Epithelial cell of prostate (primary cell): Measurements from ENCODE around the gene TMEM69.
"Not testable (repeated sequence)": the region's sequence is repeated elsewhere in the genome, so short reads cannot be mapped to it uniquely, and the experiment has no call there.

Source experiments
- DNase-seq: peaks from one replicate; pipeline ENCODE4 v3.0.0-alpha.2; 2011; ENCODE audit warnings: low read depth, low spot score
- H3K27ac ChIP-seq: fragments of 450-650 bp; 2 replicates; pipeline ENCODE4 v1.5.1; 2017; ENCODE audit warnings: mild to moderate bottlenecking

Gene TMEM69

GRCh38 chr1:45676553-45676952 is 11.4 kb upstream of the TMEM69 start:
- DNase-seq, H3K27ac ChIP-seq: not testable (repeated sequence)

- DNase-seq: no peak
- H3K27ac ChIP-seq: no peak overlapping the region
Observed at GRCh38 chr1:45677751-45678245, 10.2 kb upstream of the TMEM69 start.

- DNase-seq: no peak
- no peak overlapping the region for H3K27ac ChIP-seq
Observed at GRCh38 chr1:45678489-45678888, 9.5 kb upstream of the TMEM69 start.

- H3K27ac ChIP-seq: no peak overlapping the region
- no peak for DNase-seq
Observed at GRCh38 chr1:45679123-45679522, 8.9 kb upstream of the TMEM69 start.

GRCh38 chr1:45682942-45683341 is 5.0 kb upstream of the TMEM69 start:
- DNase-seq: no peak
- H3K27ac ChIP-seq: no peak overlapping the region

GRCh38 chr1:45684402-45684801 is 3.6 kb upstream of the TMEM69 start:
- DNase-seq: no peak
- H3K27ac ChIP-seq: no peak overlapping the region

- peak overlapping the region; percentile 97 for H3K27ac ChIP-seq
- DNase-seq: no peak
Observed at GRCh38 chr1:45685308-45686014, 2.5 kb upstream of the TMEM69 start.

GRCh38 chr1:45686015-45686287 is 2.0 kb upstream of the TMEM69 start:
- peak overlapping the region; percentile 97 for H3K27ac ChIP-seq
- no peak for DNase-seq

- H3K27ac ChIP-seq: peak within 1 kb of the TSS; percentile 97
Observed at GRCh38 chr1:45686288-45687013, 1.5 kb upstream of the TMEM69 start, which contains the start of gene GPBP1L1. Gene GPBP1L1, minus strand, starts transcription at chr1:45686533. Its CDS starts 27,446 bp downstream, at chr1:45659087.

GRCh38 chr1:45687014-45687753 is 797 bp upstream of the TMEM69 start:
- peak; percentile 97 for DNase-seq
- H3K27ac ChIP-seq: peak overlapping the region; percentile 97

More at GRCh38 chr1:45686288-45687013, 1.5 kb upstream of the TMEM69 start, which contains the start of gene GPBP1L1:
- peak; percentile 89 for DNase-seq

GRCh38 chr1:45693811-45694210 is 5.8 kb downstream of the TMEM69 start:
- not testable (repeated sequence) for DNase-seq, H3K27ac ChIP-seq

GRCh38 chr1:45694823-45695222 is 6.8 kb downstream of the TMEM69 start:
- DNase-seq: no peak
- peak overlapping the region; percentile 28 for H3K27ac ChIP-seq

GRCh38 chr1:45704637-45705036 is 16.7 kb downstream of the TMEM69 start:
- DNase-seq: no peak

GRCh38 chr1:45713711-45714110 is 25.7 kb downstream of the TMEM69 start:
- no peak for DNase-seq
- no peak overlapping the region for H3K27ac ChIP-seq

More at GRCh38 chr1:45704637-45705036, 16.7 kb downstream of the TMEM69 start:
- no peak overlapping the region for H3K27ac ChIP-seq

- H3K27ac ChIP-seq: no peak overlapping the region
- no peak for DNase-seq
Observed at GRCh38 chr1:45716700-45717099, 28.7 kb downstream of the TMEM69 start.

GRCh38 chr1:45717386-45717785 is 29.4 kb downstream of the TMEM69 start:
- not testable (repeated sequence) for DNase-seq, H3K27ac ChIP-seq

- H3K27ac ChIP-seq: no peak overlapping the region
- no peak for DNase-seq
Observed at GRCh38 chr1:45718289-45718688, 30.3 kb downstream of the TMEM69 start.

GRCh38 chr1:45721207-45721606 is 33.2 kb downstream of the TMEM69 start:
- DNase-seq: no peak
- no peak overlapping the region for H3K27ac ChIP-seq

- DNase-seq: no peak
- H3K27ac ChIP-seq: no peak overlapping the region
Observed at GRCh38 chr1:45722809-45723208, 34.8 kb downstream of the TMEM69 start.

- no peak for DNase-seq
Observed at GRCh38 chr1:45723248-45723930, 35.4 kb downstream of the TMEM69 start.

More at GRCh38 chr1:45723248-45723930, 35.4 kb downstream of the TMEM69 start:
- no peak overlapping the region for H3K27ac ChIP-seq
